Upper lobe of left lung (tissue), 6 donors: Measurements from ENCODE around the gene TNS1. TPM values are rescaled to one million over a fixed set of nuclear protein-coding genes. Genes with fewer than 3 reads are reported as not detected.

ENCODE experiments used
- ATAC-seq, 2 donors: fragments of 200-7000 bp; cut with Tn5 transposase; one replicate each; pipeline ENCODE4 v1.9.1; 2022; ENCODE audit warnings: mild to moderate bottlenecking in 2 of 2, moderate library complexity in 2 of 2; ENCODE audit not compliant: low FRiP score in 2 of 2
- DNase-seq, 2 donors: peaks; one replicate each; pipeline ENCODE4 v3.0.0-alpha.2; 2019 to 2020
- H3K27ac ChIP-seq, 4 donors: fragments of 200-600 bp; sonication (generic); one replicate each; pipeline ENCODE4 v1.5.1; 2016 to 2019
- H3K27me3 ChIP-seq, 4 donors: fragments of 200-600 bp; sonication (generic); one replicate each; pipeline ENCODE4 v1.5.1; 2017 to 2019
- H3K36me3 ChIP-seq, 4 donors: fragments of 200-600 bp; sonication (generic); one replicate each; pipeline ENCODE4 v1.5.1; 2016 to 2019
- H3K4me1 ChIP-seq, 4 donors: fragments of 200-600 bp; sonication (generic); one replicate each; pipeline ENCODE4 v1.5.1; 2018 to 2019
- H3K4me3 ChIP-seq, 4 donors: fragments of 200-600 bp; sonication (generic); one replicate each; pipeline ENCODE4 v1.5.1; 2017 to 2019; ENCODE audit warnings: mild to moderate bottlenecking in 2 of 4, moderate library complexity in 1 of 4
- H3K9me3 ChIP-seq, 4 donors: fragments of 200-600 bp; sonication (generic); one replicate each; pipeline ENCODE4 v1.5.1; 2018 to 2019
- CTCF ChIP-seq, 6 experiments: fragments of 450-650 bp in 4 of 6; fragments of 200-600 bp in 2 of 6; sonication (generic) in 2 of 6; IDR thresholded peaks; one replicate each; pipeline ENCODE4 v1.5.1; 2016 to 2019; ENCODE audit warnings: antibody characterized with exemption in 6 of 6
- EP300 ChIP-seq, 4 donors: sonication (generic); formaldehyde crosslinking; IDR thresholded peaks; one replicate each; pipeline ENCODE4 v1.5.1; 2017; ENCODE audit warnings: antibody characterized with exemption in 4 of 4, control low read depth in 2 of 4
- POLR2A ChIP-seq, 4 donors: fragments of 450-650 bp; IDR thresholded peaks; one replicate each; pipeline ENCODE4 v1.5.1; 2016 to 2017; ENCODE audit warnings: antibody characterized with exemption in 4 of 4, mild to moderate bottlenecking in 2 of 4
- POLR2AphosphoS5 ChIP-seq, 2 donors: sonication (generic); formaldehyde crosslinking; IDR thresholded peaks; one replicate each; pipeline ENCODE4 v1.5.1; 2017; ENCODE audit warnings: antibody characterized with exemption in 2 of 2
- WGBS, 2 donors: methylation state at CpG; one replicate each; pipeline ENCODE4 v1.1.5; 2017 to 2018; 5-methylcytosine and 5-hydroxymethylcytosine counted together
- total RNA-seq, 6 donors: library from RNA; depleted of rRNA in 4 of 6; stranded (reverse); fragments of >200 nt in 4 of 6; gene quantifications; one replicate each; pipeline versions ENCODE4 v1.1.0 to v1.2.1, GENCODE V29; 2016 to 2021
- donor health status: DM: no; HTN: no; CAD: no; lungs with moderate emphysema.
- donor health status: DM: no; HTN: yes; CAD: no; lungs with severe emphysema.

The TNS1 gene
- total RNA-seq, 6 donors from 2014 or later, result 325 to 1,095 (median 550) TPM

GRCh38 chr2:217847552-217848350, 155.0 kb downstream of the TNS1 start:
- ATAC-seq (no peak), DNase-seq (peak in 1 of 2 donors; percentile 65)
- Histone ChIP-seq H3K4me1 (peaks cover 52 to 72% (median 61%) of the 10 kb centered on the region in 4 donors), H3K27ac (peak overlapping the region; percentile 21 to 75 (median 72)), H3K4me3 (no peak overlapping the region), H3K36me3 (peaks cover 24 to 66% (median 35%) of the 10 kb centered on the region in 4 donors), H3K9me3 (no peaks in the 10 kb centered on the region), H3K27me3 (no peaks in the 10 kb centered on the region)
- 80% methylated on average over 12 to 20 of the region's 20 CpGs for WGBS, 2 donors
- TF ChIP-seq CTCF (IDR thresholded peaks at IDR 0.05), result no peak
- no peak for TF ChIP-seq POLR2AphosphoS5 (IDR thresholded peaks at IDR 0.05)
- no peak for TF ChIP-seq POLR2A (IDR thresholded peaks at IDR 0.05)
- TF ChIP-seq EP300 (IDR thresholded peaks at IDR 0.05), result no peak

GRCh38 chr2:217847115-217847514, 155.7 kb downstream of the TNS1 start:
- ATAC-seq, result no peak
- no peak for DNase-seq
- peaks cover 23 to 59% (median 34%) of the 10 kb centered on the region in 4 donors for H3K36me3 ChIP-seq
- H3K27ac ChIP-seq, result peak overlapping the region; percentile 21 to 75 (median 72)
- H3K27me3 ChIP-seq, result no peaks in the 10 kb centered on the region
- WGBS, 2 donors, result 79 to 100% methylated on average over 2 of the region's 2 CpGs
- peaks cover 52 to 74% (median 61%) of the 10 kb centered on the region in 4 donors for H3K4me1 ChIP-seq
- TF ChIP-seq EP300 (IDR thresholded peaks at IDR 0.05) (no peak), POLR2A (IDR thresholded peaks at IDR 0.05) (no peak), POLR2AphosphoS5 (IDR thresholded peaks at IDR 0.05) (no peak), CTCF (IDR thresholded peaks at IDR 0.05) (no peak)
- no peak overlapping the region for H3K4me3 ChIP-seq
- H3K9me3 ChIP-seq, result no peaks in the 10 kb centered on the region

GRCh38 chr2:217846321-217846743, 156.5 kb downstream of the TNS1 start:
- no peaks in the 10 kb centered on the region for H3K27me3 ChIP-seq
- TF ChIP-seq CTCF (IDR thresholded peaks at IDR 0.05), result no peak
- peak in 1 of 4 donors; percentile 4 for TF ChIP-seq POLR2A (IDR thresholded peaks at IDR 0.05)
- TF ChIP-seq POLR2AphosphoS5 (IDR thresholded peaks at IDR 0.05), result peak in 1 of 2 donors; percentile 19
- peak overlapping the region; percentile 21 to 75 (median 72) for H3K27ac ChIP-seq
- peak in 1 of 2 donors; percentile 47 for DNase-seq
- H3K4me1 ChIP-seq, result peaks cover 52 to 74% (median 60%) of the 10 kb centered on the region in 4 donors
- peaks cover 23 to 64% (median 36%) of the 10 kb centered on the region in 4 donors for H3K36me3 ChIP-seq
- no peak overlapping the region for H3K4me3 ChIP-seq
- 53 to 59% methylated on average over 3 of the region's 3 CpGs for WGBS, 2 donors
- H3K9me3 ChIP-seq, result no peaks in the 10 kb centered on the region
- peak in 1 of 2 donors; percentile 44 for ATAC-seq

- no peak overlapping the region for H3K4me3 ChIP-seq
- DNase-seq, result no peak
- no peaks in the 10 kb centered on the region for H3K27me3 ChIP-seq
- WGBS, 2 donors, result 96 to 100% methylated on average over 1 of the region's 1 CpG
- peaks cover 52 to 74% (median 61%) of the 10 kb centered on the region in 4 donors for H3K4me1 ChIP-seq
- ATAC-seq, result no peak
- H3K36me3 ChIP-seq, result peaks cover 23 to 69% (median 36%) of the 10 kb centered on the region in 4 donors
- no peaks in the 10 kb centered on the region for H3K9me3 ChIP-seq
- peak overlapping the region in 2 of 4 donors; percentile 54 to 75 for H3K27ac ChIP-seq
- TF ChIP-seq POLR2A (IDR thresholded peaks at IDR 0.05) (no peak), POLR2AphosphoS5 (IDR thresholded peaks at IDR 0.05) (no peak), CTCF (IDR thresholded peaks at IDR 0.05) (no peak), EP300 (IDR thresholded peaks at IDR 0.05) (no peak)
These were observed 157.5 kb downstream of the TNS1 start for GRCh38 chr2:217845301-217845700.
